Esophagus squamous epithelium (tissue), 4 donors: ENCODE measurements around the gene ANGPT4.

Experiments
- CTCF ChIP-seq, 6 experiments: fragments of 450-650 bp in 4 of 6; fragments of 200-600 bp in 2 of 6; sonication (generic) in 2 of 6; IDR thresholded peaks; one replicate each; pipeline ENCODE4 v1.5.1; 2016 to 2019; ENCODE audit warnings: antibody characterized with exemption in 6 of 6, mild to moderate bottlenecking in 4 of 6, moderate library complexity in 4 of 6
- POLR2A ChIP-seq, 4 donors: fragments of 450-650 bp; IDR thresholded peaks; one replicate each; pipeline ENCODE4 v1.6.1; 2017; ENCODE audit warnings: antibody characterized with exemption in 4 of 4, mild to moderate bottlenecking in 4 of 4, moderate library complexity in 3 of 4

- TF ChIP-seq CTCF (IDR thresholded peaks at IDR 0.05) (no peak), POLR2A (IDR thresholded peaks at IDR 0.05) (no peak)
These were observed 44.2 kb downstream of the ANGPT4 start for GRCh38 chr20:871948-872347.
